A549 (cell line): Measurements from ENCODE around the gene TAF10. TPM values are rescaled to one million over a fixed set of nuclear protein-coding genes. Genes with fewer than 3 reads are reported as not detected.

Source experiments
- ATAC-seq, 2 experiments: fragments of 200-7000 bp in 1 of 2; fragments of >200 bp in 1 of 2; cut with Nextera tagmentation in 1 of 2; cut with Tn5 transposase in 1 of 2; 3 replicates each; pipeline versions ENCODE4 v1.8.0 to v1.9.1; 2018 to 2020; ENCODE audit warnings: mild to moderate bottlenecking in 1 of 2, moderate library complexity in 1 of 2
- CTCF ChIA-PET: fragments of 300-600 bp; sonication (Branson Sonifier 250); formaldehyde crosslinking; extraction: SDS; loops from one replicate; lab custom pipeline; 2021; ENCODE audit warnings: antibody characterized with exemption, inconsistent platforms; lab: Yijun Ruan, JAX
- POLR2A ChIA-PET: fragments of 350-600 bp; formaldehyde crosslinking; extraction: SDS; loops from one replicate; lab custom pipeline; 2021; ENCODE audit warnings: antibody characterized with exemption, inconsistent platforms; lab: Yijun Ruan, JAX
- DNase-seq, 2 experiments: peaks; one replicate each; pipeline versions ENCODE4 v3.0.0 to v3.0.0-alpha.2; 2011 to 2016; ENCODE audit warnings: low read depth in 1 of 2, low spot score in 1 of 2
- FAIRE-seq: peaks from 2 replicates; lab custom pipeline; 2011; peaks lifted over from hg19 to GRCh38; lab: Jason Lieb, UNC
- H3K27ac ChIP-seq, 2 experiments: fragments of >200 bp; sonication (Bioruptor Twin); formaldehyde crosslinking; 3 replicates each; pipeline ENCODE4 v1.5.1; 2016 to 2017
- H3K4me1 ChIP-seq: fragments of >200 bp; sonication (Bioruptor Twin); formaldehyde crosslinking; 3 replicates; pipeline ENCODE4 v1.6.1; 2016
- H3K4me2 ChIP-seq: fragments of >200 bp; sonication (Bioruptor Twin); formaldehyde crosslinking; 3 replicates; pipeline ENCODE4 v1.6.1; 2016
- H3K4me3 ChIP-seq: fragments of >200 bp; sonication (Bioruptor Twin); formaldehyde crosslinking; 3 replicates; pipeline ENCODE4 v1.5.1; 2016
- H3K9me3 ChIP-seq: fragments of >200 bp; sonication (Bioruptor Twin); formaldehyde crosslinking; 3 replicates; pipeline ENCODE4 v1.6.1; 2016
- BCL3 ChIP-seq: fragments of >200 bp; sonication (Bioruptor Twin); formaldehyde crosslinking; IDR thresholded peaks from 3 replicates; pipeline ENCODE4 v1.6.1; 2016
- CBX8 ChIP-seq: fragments of 200-600 bp; sonication (generic); IDR thresholded peaks from 2 replicates; pipeline ENCODE4 v1.6.1; 2016
- CEBPB ChIP-seq, 2 experiments: fragments of >200 bp in 1 of 2; sonication (Bioruptor Twin) in 1 of 2; formaldehyde crosslinking in 1 of 2; IDR thresholded peaks; 2 replicates each; pipeline ENCODE4 v1.6.1; 2012 to 2016
- CHD2 ChIP-seq: fragments of 150-350 bp; IDR thresholded peaks from 2 replicates; pipeline ENCODE4 v1.6.1; 2014; ENCODE audit warnings: low read length; ENCODE audit not compliant: partially characterized antibody
- CHD4 ChIP-seq: fragments of 200-600 bp; sonication (generic); IDR thresholded peaks from 2 replicates; pipeline ENCODE4 v1.6.1; 2016; ENCODE audit warnings: antibody characterized with exemption, mild to moderate bottlenecking, borderline replicate concordance
- EHF ChIP-seq: fragments of 250-450 bp; sonication (Bioruptor Pico); IDR thresholded peaks from 2 replicates; pipeline ENCODE4 v1.5.0; 2020; ENCODE audit warnings: mild to moderate bottlenecking
- ELK1 ChIP-seq: fragments of 150-350 bp; IDR thresholded peaks from 2 replicates; pipeline ENCODE4 v1.6.1; 2014; ENCODE audit warnings: low read depth, mild to moderate bottlenecking, low read length
- FOSL2 ChIP-seq, 2 experiments: fragments of 450-650 bp in 1 of 2; fragments of >200 bp in 1 of 2; sonication (Bioruptor Twin) in 1 of 2; formaldehyde crosslinking; IDR thresholded peaks; 2 replicates each; pipeline versions ENCODE4 v1.5.0 to v1.6.1; 2016 to 2020; ENCODE audit warnings: mild to moderate bottlenecking in 1 of 2, moderate library complexity in 1 of 2
- GATA3 ChIP-seq: IDR thresholded peaks from 2 replicates; pipeline ENCODE4 v1.6.1; 2012; ENCODE audit warnings: borderline replicate concordance
- HDAC2 ChIP-seq: fragments of 200-600 bp; sonication (generic); IDR thresholded peaks from 2 replicates; pipeline ENCODE4 v1.6.1; 2016
- HMGXB4 ChIP-seq: fragments of 250-450 bp; sonication (Bioruptor Pico); IDR thresholded peaks from 2 replicates; pipeline ENCODE4 v1.5.0; 2021; ENCODE audit warnings: mild to moderate bottlenecking, moderate library complexity, borderline replicate concordance
- HOXA7 ChIP-seq: fragments of 250-450 bp; sonication (Bioruptor Pico); IDR thresholded peaks from 2 replicates; pipeline ENCODE4 v1.5.0; 2020; ENCODE audit warnings: mild to moderate bottlenecking, moderate library complexity
- HOXB13 ChIP-seq: fragments of 250-450 bp; sonication (Bioruptor Pico); IDR thresholded peaks from 2 replicates; pipeline ENCODE4 v1.5.0; 2020; ENCODE audit warnings: low read depth, mild to moderate bottlenecking, moderate library complexity
- KDM1A ChIP-seq: fragments of 200-600 bp; sonication (generic); IDR thresholded peaks from 2 replicates; pipeline ENCODE4 v1.6.1; 2016; ENCODE audit warnings: low read depth, mild to moderate bottlenecking
- MAZ ChIP-seq: fragments of 150-350 bp; IDR thresholded peaks from 2 replicates; pipeline ENCODE4 v1.6.1; 2014; ENCODE audit warnings: antibody characterized with exemption, low read depth, low read length, borderline replicate concordance
- MYC ChIP-seq: IDR thresholded peaks from 2 replicates; pipeline ENCODE4 v1.6.1; 2012; ENCODE audit warnings: mild to moderate bottlenecking, inconsistent platforms, low read length, improper control_type of control experiment, borderline replicate concordance
- NFE2L2 ChIP-seq: fragments of 150-350 bp; conservative IDR thresholded peaks from 2 replicates; pipeline ENCODE4 v1.6.1; 2014; ENCODE audit warnings: low read length
- POLR2AphosphoS2 ChIP-seq: conservative IDR thresholded peaks from 2 replicates; pipeline ENCODE4 v1.6.1; 2012; ENCODE audit warnings: low read length, improper control_type of control experiment, inconsistent platforms
- RNF2 ChIP-seq: fragments of 200-600 bp; sonication (generic); IDR thresholded peaks from 2 replicates; pipeline ENCODE4 v1.6.1; 2016; ENCODE audit warnings: low read depth, mild to moderate bottlenecking, antibody characterized with exemption, moderate library complexity, borderline replicate concordance
- SMC3 ChIP-seq: fragments of >200 bp; sonication (Bioruptor Twin); formaldehyde crosslinking; IDR thresholded peaks from 3 replicates; pipeline ENCODE4 v1.6.1; 2018; ENCODE audit warnings: inconsistent platforms
- TFCP2L1 ChIP-seq: fragments of 250-450 bp; sonication (Bioruptor Pico); IDR thresholded peaks from 2 replicates; pipeline ENCODE4 v1.5.0; 2021; ENCODE audit warnings: mild to moderate bottlenecking
- TP53 ChIP-seq: fragments of 250-450 bp; sonication (Bioruptor Pico); IDR thresholded peaks from 2 replicates; pipeline ENCODE4 v1.5.0; 2021; ENCODE audit warnings: mild to moderate bottlenecking, moderate library complexity
- ZFP36 ChIP-seq: fragments of 450-650 bp; IDR thresholded peaks from 2 replicates; pipeline ENCODE4 v1.6.1; 2014; ENCODE audit warnings: borderline replicate concordance; ENCODE audit not compliant: partially characterized antibody
- ZNF302 ChIP-seq: fragments of 250-450 bp; sonication (Bioruptor Pico); IDR thresholded peaks from 2 replicates; pipeline ENCODE4 v1.9.0; 2021; ENCODE audit warnings: inconsistent platforms, mild to moderate bottlenecking, moderate library complexity
- ZSCAN20 ChIP-seq: fragments of 250-450 bp; sonication (Bioruptor Pico); IDR thresholded peaks from 2 replicates; pipeline ENCODE4 v1.8.0; 2022; ENCODE audit warnings: mild to moderate bottlenecking, moderate library complexity
- WGBS: methylation state at CpG from one replicate; pipeline ENCODE4 v1.1.6; 2017; ENCODE audit errors: missing lambda C conversion rate; 5-methylcytosine and 5-hydroxymethylcytosine counted together
- polyA plus RNA-seq, 4 experiments: library from polyadenylated mRNA; depleted of rRNA in 3 of 4; stranded (reverse); fragments of >200 nt; fragmentation: RNase III in 1 of 4; extraction: RNeasy Plus Mini Kit Qiagen cat#74134 plus additional on column Dnase treatment in 1 of 4; gene quantifications; 2 replicates in 3 of 4; 3 replicates in 1 of 4; pipeline ENCODE4 v1.2.3, GENCODE V29; 2011 to 2017

TAF10 gene
- polyA plus RNA-seq, 2 of the 4 experiments (the other 2 are of a cell fraction), result 135 to 174 TPM

- no peak for FAIRE-seq
- Histone ChIP-seq H3K4me1 (peaks cover 12% of the 10 kb centered on the region; the same call in 2 of the 3 replicates), H3K4me2 (no peak overlapping the region), H3K9me3 (no peaks in the 10 kb centered on the region), H3K27ac (no peak overlapping the region), H3K4me3 (no peak overlapping the region)
- no peak for DNase-seq
- ATAC-seq, result no peak
- 71% methylated on average over 14 of the region's 24 CpGs for WGBS
- TF ChIP-seq POLR2AphosphoS2, result no peak
- TF ChIP-seq GATA3, result no peak
- no peak for TF ChIP-seq CHD4
- no peak for TF ChIP-seq HDAC2
- no peak for TF ChIP-seq HOXA7 (CRISPR knock-in tag)
- no peak for TF ChIP-seq MAZ
- no peak for TF ChIP-seq RNF2
- no peak for TF ChIP-seq CEBPB (IDR thresholded peaks at IDR 0.05)
- no peak for TF ChIP-seq BCL3
- ChIA-PET POLR2A (interaction anchor here (1.0 kb wide), 1 partner anchor 61 kb away, joined by 3 read pairs; the partner anchor contains the start of gene MRPL17), CTCF (interaction anchor here (1.1 to 3.8 kb wide), 7 partner anchors 10 to 92 kb away, joined by 3 to 15 read pairs (median 4); partner anchors contain the start of genes MRPL17 and TAF10)
Measured at GRCh38 chr11:6622261-6623171, 10.5 kb upstream of the TAF10 start.

GRCh38 chr11:6621711-6622211 is 9.7 kb upstream of the TAF10 start:
- H3K4me3 ChIP-seq, result no peak overlapping the region
- FAIRE-seq (no peak), ATAC-seq (no peak), DNase-seq (no peak)
- WGBS, result 54% methylated on average over 11 of the region's 16 CpGs
- POLR2A ChIA-PET, result interaction anchor here (1.0 kb wide), 1 partner anchor 61 kb away, joined by 3 read pairs; the partner anchor contains the start of gene MRPL17
- no peak overlapping the region for H3K4me2 ChIP-seq
- CTCF ChIA-PET, result interaction anchor here (0.6 to 3.8 kb wide), 9 partner anchors 9 to 91 kb away, joined by 3 to 19 read pairs (median 4); partner anchors contain the start of genes MRPL17 and TAF10
- H3K4me1 ChIP-seq, result peaks cover 12% of the 10 kb centered on the region; the same call in 2 of the 3 replicates
- no peak overlapping the region for H3K27ac ChIP-seq
- TF ChIP-seq CHD2 (no peak), CHD4 (no peak), NFE2L2 (no peak), ZNF302 (CRISPR knock-in tag) (no peak), KDM1A (no peak), ZFP36 (no peak), ZSCAN20 (no peak), ELK1 (no peak), SMC3 (no peak), TFCP2L1 (CRISPR knock-in tag) (no peak), MYC (no peak), HMGXB4 (CRISPR knock-in tag) (no peak), EHF (CRISPR knock-in tag) (no peak), MAZ (no peak), HOXB13 (CRISPR knock-in tag) (no peak), HOXA7 (CRISPR knock-in tag) (no peak), CBX8 (no peak), FOSL2 (IDR thresholded peaks at IDR 0.05) (no peak), FOSL2 (CRISPR knock-in tag; IDR thresholded peaks at IDR 0.05) (no peak), TP53 (CRISPR knock-in tag) (no peak)
- H3K9me3 ChIP-seq, result no peaks in the 10 kb centered on the region
